ENCODE measurements around the gene SLC2A3.
"Not testable (repeated sequence)": the region's sequence is repeated elsewhere in the genome, so short reads cannot be mapped to it uniquely, and the experiment has no call there.

The SLC2A3 gene

DNA sequence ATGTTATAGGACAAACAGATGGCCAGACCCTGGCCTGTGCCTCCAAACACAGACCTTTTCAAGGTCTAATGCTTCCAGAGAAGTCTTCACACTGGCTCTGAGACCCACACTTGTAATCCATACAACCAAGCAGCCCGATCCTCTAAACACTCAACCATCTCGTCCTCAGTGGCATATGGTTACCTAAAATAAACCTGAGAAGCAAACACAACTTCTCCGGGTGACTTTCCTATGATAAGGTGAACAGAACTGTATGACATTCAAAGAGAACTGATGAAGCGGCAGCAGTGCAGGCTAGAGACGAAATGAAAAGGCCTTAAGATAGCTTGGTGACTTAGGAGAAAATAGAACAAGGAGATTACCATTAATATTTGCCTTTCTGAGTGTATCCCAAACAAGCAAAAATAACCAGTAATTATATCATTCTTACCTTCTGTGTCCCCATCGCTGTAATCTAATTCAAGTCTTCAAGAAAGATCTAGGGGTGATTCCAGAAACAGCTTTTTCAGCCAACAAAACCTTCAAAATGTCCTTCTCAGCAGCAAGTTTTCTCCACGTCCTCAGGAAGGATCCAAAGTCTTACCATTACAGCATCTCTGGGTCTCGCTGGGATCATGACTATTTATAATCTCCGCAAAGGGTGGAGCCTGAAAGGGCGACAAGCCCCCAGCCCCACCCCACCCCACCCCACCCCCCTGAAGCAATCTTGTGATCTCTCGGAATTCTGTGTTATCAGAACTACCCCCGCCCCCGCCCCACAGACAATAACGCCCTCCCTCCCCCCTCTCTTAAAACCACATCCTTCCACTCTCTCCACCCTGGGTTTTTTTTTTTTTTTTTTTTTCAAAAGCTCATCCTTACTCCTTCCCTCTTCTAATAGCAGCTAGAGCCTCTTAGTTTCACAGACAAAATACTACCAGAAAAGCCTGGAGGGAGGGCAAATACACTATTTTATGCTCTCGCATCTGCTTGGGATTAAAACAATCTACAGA is at the start of gene SLC2A3:
Gene SLC2A3, minus strand, starts transcription at position 598 of the 992 bp plus-strand sequence. Its CDS starts 153 bp downstream, at position 445.
- peak; percentile 78 for DNase-seq (ENCODE audit: low read depth)

DNA sequence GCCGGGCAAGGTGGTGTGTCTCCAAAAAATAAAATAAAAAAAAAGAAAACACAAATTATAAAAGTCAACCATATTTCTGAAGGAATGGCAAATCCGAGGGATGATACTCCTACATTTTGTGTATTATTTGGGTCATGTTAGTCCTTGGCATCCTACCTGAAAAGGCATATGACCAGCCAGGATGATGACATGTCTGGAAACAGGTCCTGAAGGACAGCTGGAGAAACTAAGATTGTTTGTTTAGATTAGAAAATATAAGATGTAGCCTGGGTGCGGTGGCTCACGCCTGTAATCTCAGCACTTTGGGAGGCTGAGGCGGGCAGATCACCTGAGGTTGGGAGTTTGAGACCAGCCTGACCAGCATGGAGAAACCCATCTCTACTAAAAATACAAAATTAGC is 48.9 kb upstream of the SLC2A3 start:
- DNase-seq (ENCODE audit: low read depth), result no peak

DNA sequence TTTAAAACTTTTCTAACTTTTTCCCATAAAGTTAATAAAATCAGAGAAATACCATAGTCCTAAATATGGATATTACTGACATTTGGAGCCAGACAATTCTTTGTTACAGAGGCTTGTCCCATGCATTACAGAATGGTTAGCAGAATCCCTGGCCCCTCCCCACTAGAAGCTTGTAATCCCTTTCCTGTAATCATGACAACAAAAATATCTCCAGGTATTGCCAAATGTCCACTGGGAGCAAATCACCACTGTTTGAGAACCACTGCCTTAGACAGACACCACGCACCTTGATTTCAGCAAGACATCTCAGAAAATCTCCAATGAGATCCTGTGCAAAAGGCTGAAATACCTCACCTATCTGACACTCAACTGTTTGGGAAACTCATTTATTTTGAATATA is 47.5 kb upstream of the SLC2A3 start:
- DNase-seq (ENCODE audit: low read depth), result not testable (repeated sequence)

DNA sequence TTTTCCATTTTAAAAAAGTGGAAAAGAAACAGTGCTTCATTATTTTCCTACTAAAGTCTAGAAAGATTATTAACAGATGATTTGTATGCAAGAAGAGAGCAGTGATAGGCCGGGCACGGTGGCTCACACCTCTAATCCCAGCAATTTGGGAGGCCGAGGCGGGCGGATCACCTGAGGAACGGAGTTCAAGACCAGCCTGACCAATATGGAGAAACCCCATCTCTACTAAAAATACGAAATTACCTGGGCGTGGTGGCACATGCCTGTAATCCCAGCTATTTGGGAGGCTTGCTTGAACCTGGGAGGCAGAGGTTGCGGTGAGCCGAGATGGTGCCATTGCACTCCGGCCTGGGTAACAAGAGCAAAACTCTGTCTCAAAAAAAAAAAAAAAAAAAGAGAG is 47.0 kb upstream of the SLC2A3 start:
- DNase-seq (ENCODE audit: low read depth), result not testable (repeated sequence)

DNA sequence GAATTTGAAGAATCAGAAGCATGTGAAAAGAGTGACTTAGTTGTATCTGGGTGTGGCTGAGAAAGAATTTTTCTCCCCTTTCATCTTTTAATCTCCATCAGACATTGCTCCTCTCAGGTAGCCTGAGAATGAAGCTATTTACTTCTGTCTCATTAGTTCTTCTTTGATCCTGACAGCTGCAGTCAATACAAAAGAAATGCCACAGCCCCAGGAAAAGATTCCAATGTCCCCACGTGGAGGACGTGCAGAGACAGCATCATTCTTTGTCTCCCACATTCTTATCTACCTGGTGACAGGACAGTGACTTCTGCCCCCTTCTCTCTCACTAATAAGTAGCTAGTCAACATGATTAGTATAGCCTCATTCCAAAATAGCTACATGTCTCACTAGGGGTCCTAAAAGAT is 46.3 kb upstream of the SLC2A3 start:
- DNase-seq (ENCODE audit: low read depth), result not testable (repeated sequence)

DNA sequence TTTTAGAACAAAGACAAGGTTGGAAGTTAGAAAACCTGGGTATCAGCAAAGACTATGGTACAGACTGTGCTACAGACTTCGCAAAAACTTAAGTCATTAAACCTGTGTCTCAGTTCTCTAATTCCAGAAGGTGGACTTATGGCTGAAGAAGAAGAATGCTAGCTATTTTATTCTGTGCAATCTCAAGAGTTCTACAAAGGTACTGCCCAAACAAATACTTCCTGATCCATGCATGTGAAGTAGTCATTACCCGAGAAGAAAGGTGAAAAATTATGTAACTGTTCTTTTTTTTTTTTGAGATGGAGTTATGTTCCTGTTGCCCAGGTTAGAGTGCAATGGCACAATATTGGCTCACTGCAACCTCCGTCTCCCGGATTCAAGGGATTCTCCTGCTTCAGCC is 45.5 kb upstream of the SLC2A3 start:
- no peak for DNase-seq (ENCODE audit: low read depth)

DNA sequence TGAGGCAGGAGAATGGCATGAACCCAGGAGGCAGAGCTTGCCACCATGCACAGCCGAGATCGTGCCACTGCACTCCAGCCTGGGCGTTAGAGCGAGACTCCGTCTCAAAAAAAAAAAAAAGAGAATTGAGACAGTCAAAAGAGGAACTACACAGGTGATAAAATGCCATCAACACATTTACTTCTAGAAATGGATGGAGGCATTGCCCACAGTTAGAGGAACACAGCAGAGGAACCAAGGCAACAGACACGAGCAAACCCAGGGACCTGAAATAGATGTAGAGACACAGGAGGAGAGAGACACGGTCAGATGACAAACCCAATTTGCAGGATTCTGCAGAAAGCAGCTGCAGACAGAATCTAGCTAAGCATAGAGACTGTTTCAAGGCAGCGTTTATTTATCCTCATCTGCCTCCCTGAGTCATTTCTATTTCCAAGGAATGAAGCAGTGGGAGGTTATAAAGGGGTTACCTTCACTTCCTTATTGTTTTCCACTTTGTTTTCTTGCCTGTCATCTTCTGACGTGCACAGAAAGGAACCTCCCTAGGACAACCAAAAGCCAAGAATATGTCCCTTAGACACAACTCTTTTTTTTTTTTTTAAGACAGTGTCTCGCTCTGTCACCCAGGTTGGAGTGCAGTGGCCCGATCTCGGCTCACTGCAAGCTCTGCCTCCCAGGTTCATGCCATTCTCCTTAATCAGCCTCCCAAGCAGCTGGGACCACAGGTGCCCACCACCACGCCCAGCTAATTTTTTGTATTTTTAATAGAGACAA is 41.6 kb upstream of the SLC2A3 start:
- not testable (repeated sequence) for DNase-seq (ENCODE audit: low read depth)

DNA sequence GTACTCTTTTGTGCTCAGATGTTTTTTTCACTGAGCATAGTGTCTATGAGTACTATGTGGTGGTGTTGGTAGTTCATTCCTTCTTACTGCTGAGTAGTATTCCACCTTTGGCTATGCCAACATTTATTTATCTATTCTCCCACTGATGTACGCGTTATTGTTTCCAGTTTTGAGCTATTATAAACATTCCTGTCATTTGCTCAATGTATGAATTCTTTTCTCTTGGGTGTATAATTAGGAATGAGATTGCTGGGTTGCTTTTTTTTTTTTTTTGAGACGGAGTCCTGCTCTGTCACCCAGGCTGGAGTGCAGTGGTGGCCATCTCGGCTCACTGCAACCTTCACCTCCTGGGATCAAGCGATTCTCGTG is 37.5 kb upstream of the SLC2A3 start:
- DNase-seq (ENCODE audit: low read depth), result no peak

DNA sequence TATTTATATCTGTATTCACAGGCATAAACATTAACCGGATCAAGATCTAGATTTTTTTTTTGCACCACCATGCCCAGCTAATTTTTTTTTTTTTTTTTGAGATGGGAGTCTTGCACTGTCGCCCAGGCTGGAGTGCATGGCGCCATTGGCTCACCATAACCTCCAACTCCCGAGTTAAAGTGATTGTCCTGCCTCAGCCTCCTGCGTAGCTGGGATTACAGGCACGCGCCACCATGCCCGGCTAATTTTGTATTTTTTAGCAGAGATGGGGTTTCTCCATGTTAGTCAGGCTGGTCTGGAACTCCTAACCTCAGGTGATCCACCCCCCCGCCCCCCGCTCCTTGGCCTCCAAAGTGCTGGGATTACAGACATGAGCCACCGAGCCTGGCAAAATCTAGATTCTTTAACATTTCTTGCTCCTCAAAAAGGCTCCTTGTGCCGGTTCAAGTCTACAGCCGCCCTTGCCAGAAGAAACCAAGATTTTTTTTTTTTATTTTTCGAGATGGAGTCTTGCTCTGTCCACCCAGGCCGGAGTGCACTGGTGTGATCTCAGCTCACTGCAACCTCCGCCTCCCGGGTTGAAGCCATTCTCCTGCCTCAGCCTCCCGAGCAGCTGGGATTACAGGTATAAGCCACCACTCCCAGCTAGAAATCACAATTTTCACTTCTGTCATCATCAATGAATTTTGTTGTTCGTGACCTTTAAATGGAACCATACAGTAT is 36.9 kb upstream of the SLC2A3 start:
- DNase-seq (ENCODE audit: low read depth), result no peak

DNA sequence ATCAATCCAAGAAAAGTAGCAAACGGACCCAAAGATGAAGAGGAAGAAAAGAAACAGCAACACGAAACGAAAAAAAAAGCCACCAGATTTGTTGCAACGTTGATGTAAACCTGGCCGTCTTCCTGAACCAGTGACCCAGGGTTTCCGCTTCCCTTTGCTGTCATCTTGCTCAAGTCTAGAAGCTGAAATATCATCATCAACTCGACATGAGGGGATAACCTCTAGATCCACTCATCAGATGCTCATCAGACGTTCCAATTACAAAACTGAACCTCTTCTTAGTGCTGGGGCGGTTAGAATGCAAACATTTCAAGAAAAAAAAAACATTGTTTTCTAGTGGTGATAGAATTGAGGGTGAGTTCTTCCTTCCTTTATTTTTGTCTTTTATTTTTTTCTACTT is 36.3 kb upstream of the SLC2A3 start:
- not testable (repeated sequence) for DNase-seq (ENCODE audit: low read depth)

DNA sequence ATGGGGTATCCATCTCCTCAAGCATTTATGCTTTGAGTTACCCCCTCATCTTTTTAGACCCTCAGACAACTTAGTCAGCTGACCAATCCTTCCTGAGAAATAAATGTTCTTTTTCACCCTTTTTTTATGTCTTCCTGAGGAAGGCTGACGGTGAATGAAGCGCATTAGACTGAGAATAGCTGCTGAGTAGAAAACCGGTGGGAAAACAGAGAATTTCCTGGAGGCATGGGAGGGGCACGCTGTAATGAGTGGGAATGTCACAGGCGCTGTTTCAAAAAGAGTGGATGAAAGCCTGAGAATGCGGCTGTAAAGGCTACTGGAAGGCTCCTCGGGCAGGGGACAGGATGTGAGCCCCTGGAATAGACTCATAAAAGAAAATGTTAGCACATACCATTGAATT is 35.8 kb upstream of the SLC2A3 start:
- not testable (repeated sequence) for DNase-seq (ENCODE audit: low read depth)

DNA sequence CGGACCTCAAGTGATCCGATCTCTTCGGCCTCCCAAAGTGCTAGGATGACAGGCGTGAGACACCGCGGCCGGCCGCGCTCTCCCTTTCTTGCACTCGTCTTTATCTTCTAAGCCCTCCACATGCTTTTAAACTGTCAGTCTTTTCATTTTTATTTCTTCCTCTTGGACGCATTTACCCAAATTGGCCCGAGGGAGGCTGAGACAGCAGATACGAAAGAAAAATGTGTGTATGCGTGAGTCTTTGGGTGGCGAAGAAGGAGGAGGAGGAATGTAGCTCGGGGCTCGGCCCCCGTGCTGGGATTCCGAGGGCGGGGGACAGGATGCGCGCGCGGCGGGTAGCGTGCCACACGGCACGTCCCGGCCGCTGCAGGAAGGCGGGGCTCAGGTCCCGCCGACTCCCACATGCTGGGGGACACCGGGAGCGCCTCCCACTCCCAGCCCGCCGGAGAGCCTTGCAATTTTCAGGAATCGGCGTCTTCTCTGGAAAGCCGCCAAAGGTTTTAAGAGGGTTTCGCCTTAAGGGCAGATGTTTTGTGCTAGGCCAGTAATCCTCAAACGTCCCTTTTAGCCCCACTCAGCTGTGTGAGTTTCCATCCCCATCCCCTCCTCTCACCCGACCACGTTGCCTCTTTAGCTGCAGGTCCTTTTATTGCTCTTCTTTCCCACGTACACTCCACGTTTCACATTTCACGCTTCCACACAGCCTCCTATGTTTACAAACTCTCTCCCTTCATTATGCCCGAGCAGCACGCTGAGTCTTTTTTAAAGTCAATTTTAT is 34.7 kb upstream of the SLC2A3 start:
- DNase-seq (ENCODE audit: low read depth), result peak; percentile 92

DNA sequence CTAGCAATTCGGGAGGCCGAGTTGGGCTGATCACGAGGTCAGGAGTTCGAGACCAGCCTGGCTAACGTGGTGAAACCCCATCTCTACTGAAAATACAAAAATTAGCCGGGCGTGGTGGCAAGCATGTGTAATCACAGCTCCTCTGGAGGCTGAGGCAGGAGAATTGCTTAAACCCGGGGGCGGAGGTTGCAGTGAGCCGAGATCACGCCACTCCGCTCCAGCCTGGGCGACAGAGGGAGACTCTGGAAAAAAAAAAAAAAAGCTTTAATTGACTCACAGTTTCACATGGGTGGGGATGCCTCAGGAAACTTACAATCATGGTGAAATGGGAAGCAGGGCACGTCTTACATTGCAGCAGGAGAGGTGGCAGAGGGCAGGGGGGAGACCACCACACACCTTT is 30.6 kb upstream of the SLC2A3 start:
- DNase-seq (ENCODE audit: low read depth), result no peak

DNA sequence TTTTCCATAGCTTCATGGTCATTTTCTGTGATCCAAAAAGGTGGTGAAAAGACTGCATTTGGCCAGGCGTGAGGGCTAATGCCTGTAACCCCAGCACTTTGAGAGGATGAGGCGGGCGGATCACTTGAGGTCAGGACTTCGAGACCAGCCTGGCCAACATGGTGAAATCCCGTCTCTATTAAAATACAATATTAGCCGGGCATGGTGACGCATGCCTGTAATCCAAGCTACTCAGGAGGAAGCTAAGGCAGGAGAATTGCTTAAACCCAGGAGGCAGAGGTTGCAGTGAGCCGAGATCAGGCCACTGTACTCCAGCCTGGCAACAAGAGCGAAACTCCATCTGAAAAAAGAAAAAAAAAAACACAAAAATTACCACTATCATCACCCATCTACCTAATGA is 28.7 kb upstream of the SLC2A3 start:
- DNase-seq (ENCODE audit: low read depth), result not testable (repeated sequence)

DNA sequence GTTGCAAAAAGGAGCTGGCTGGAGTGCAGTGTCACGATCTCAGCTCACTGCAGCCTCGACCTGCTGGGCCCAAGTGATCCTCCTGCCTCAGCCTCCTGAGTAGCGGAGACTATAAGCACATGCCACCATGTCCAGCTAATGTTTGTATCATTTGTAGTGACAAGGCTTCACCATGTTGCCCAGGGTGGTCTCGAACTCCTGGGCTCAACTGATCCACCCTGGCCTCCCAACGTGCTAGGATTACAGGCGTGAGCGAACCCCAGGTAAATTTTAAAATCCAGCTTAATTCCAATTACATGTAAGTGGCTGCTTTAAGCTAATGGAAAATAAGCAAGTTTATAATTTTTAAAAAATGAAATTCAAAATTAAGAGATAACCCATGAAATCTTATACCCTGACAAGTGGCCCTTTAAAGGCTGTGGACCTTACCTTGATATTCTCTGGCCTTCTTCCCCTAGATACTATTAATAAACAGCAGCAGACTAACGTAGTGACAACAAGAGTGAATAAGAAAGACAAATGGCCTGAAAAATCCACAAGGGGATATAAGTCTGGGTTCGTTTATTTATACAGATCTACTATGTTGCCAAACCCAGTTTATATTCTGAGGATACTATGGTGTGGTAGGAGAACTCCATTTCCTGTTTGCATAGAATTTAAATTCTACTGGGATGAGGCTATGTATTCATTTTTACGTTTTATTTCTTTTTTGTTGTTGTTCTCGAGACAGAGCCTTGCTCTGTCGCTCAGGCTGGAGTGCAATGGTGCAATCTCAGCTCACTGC is 25.6 kb upstream of the SLC2A3 start:
- DNase-seq (ENCODE audit: low read depth), result no peak

DNA sequence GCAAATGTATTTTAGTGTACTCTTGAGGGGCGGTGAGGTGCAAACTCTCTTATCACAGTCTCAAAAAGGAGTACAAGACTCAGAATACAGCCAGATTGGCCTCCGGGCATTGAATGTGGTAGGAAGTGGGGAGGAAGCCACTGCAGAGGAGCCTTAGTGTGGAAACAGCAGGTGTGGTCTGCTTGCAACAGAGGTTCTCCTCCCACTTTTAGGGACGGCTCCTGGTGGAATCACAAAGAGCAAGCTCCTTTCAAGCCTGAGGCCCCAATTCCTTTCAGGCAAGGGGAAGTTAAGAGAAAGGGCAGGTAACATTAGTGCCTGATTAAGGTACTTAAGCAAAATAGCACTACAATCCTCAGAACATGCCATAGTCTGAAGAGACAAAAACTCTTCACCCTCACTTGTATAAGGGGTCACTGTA is 23.7 kb upstream of the SLC2A3 start:
- peak; percentile 56 for DNase-seq (ENCODE audit: low read depth)

DNA sequence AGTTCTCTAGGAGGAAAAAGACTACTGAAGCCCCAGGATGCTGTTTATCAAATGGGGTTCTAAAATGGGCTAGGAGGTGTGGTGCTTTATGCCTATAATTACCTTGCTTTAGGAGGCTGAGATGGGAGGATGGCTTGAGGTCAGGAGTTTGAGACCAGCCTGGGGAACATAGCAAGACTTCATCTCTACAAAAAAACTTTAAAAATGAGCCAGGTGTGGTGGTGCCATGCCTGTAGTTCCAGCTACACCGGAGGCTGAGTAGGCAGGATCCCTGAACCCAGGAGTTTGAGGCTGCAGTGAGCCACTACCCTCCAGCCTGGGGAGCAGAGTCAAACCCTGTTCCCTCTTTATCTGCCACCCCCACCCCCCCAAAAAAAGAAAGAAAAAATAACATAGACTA is 23.3 kb upstream of the SLC2A3 start:
- DNase-seq (ENCODE audit: low read depth), result no peak

DNA sequence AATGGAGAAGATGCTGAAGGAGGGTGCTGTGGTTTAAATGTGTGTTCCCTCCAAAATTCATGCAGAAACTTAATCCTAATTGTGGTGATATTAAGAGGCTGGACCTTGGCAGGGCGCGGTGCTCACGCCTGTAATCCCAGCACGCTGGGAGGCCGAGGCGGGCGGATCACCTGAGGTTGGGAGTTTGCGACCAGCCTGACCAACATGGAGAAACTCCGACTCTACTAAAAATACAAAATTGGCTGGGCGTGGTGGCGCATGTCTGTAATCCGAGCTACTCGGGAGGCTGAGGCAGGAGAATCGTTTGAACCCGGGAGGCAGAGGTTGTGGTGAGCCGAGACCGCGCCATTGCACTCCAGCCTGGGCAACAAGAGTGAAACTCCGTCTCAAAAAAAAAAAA is 18.9 kb upstream of the SLC2A3 start:
- DNase-seq (ENCODE audit: low read depth), result not testable (repeated sequence)

DNA sequence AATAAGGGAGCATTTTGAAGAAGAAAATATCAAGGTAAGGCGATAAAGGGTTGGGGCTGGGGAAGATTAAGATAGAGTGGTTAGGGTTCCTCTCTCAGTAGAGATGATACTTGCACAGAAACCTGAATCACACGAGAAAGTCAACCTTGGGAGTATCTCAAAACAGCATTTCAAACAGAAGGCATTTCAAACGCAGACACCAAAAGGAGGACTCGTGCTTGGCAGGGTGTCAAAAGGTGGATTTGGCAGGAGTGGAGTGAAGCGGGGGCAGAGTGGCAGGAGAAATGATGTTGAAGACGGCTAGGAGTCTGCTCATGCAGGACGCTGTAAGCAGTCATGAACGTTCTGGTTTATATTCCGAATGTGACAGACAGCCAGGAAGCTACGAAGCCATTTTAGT is 18.4 kb upstream of the SLC2A3 start:
- DNase-seq (ENCODE audit: low read depth), result not testable (repeated sequence)

DNA sequence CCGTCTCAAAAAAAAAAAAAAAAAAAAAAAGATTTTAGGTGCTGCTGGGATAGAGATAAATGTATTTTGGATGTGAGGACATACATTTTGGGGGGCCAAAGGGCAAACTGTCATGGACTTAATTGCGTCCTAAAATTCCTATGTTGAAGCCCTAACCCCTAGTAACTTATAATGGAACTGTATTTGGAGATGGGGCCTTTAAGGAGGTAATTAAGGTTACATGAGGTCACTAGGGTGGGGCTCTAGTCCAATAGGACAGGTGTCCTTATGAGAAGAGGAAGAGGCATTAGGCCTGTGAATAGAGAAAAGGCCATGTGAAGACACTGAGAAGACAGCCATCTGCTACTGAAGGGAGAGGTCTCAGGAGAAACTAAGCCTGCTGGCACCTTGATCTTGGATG is 17.9 kb upstream of the SLC2A3 start:
- DNase-seq (ENCODE audit: low read depth), result not testable (repeated sequence)

DNA sequence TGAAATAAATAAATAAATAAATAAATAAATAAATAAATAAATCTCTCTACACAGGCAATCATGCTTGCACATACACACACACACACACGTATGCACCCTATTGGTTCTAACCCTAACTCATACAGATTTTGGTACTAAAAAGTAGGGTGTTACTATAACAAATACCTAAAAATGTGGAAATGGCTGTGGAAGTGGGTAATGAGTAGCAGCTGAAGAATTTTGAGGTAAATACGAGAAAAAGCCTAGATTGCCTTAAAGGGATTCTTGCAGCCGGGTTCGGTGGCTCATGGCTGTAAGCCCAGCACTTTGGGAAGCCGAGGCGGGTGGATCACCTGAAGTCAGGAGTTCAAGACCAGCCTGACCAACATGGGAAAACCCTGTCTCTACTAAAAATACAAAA is 15.7 kb upstream of the SLC2A3 start:
- DNase-seq (ENCODE audit: low read depth), result no peak
